ENCODE results near the gene GSS. TPM values are rescaled to one million over a fixed set of nuclear protein-coding genes. Genes with fewer than 3 reads are reported as not detected.

GSS gene
- total and polyA plus RNA-seq, 2 experiments from 2014 or later: 68.3 to 80.7 TPM

- no peaks in the 10 kb centered on the region for H3K79me2 ChIP-seq (ENCODE audit: insufficient read depth)
- DNase-seq: peak; percentile 89
- no peaks in the 10 kb centered on the region for H3K27me3 ChIP-seq (replicated peaks; ENCODE audit: insufficient read depth)
- 45% methylated on average over 2 of the region's 2 CpGs for WGBS, 2 experiments (ENCODE audit: low coverage in 1 of 2, low lambda C conversion rate in 2 of 2, missing lambda C conversion rate in 2 of 2)
- in situ Hi-C loops (cut with MboI): no loop called here
- H3K27ac ChIP-seq: peak overlapping the region; percentile 32
- peaks cover 18% of the 10 kb centered on the region for H3K4me1 ChIP-seq (ENCODE audit: insufficient read depth)
- H3K36me3 ChIP-seq (ENCODE audit: low read depth): no peaks in the 10 kb centered on the region
- H3F3A ChIP-seq (ENCODE audit: insufficient read depth): peaks cover 23% of the 10 kb centered on the region
- H3K9me3 ChIP-seq (ENCODE audit: low read depth): no peaks in the 10 kb centered on the region
- no peaks in the 10 kb centered on the region for H4K20me1 ChIP-seq (ENCODE audit: insufficient read depth)
- no peak overlapping the region for H3K4me3 ChIP-seq
- H2AFZ ChIP-seq: no peak overlapping the region
- no peak overlapping the region for H3K9ac ChIP-seq
- H3K9me2 ChIP-seq (ENCODE audit: insufficient read depth): no peaks in the 10 kb centered on the region
- peak overlapping the region; percentile 34 for H3K4me2 ChIP-seq (ENCODE audit: unreplicated experiment)
- TF ChIP-seq EZH2 (IDR thresholded peaks at IDR 0.05; ENCODE audit: insufficient read depth, poor library complexity, severe bottlenecking) (no peak), EZH2phosphoT487 (IDR thresholded peaks at IDR 0.05; ENCODE audit: insufficient read depth, low read depth) (no peak)
Observed at GRCh38 chr20:34891166-34892062, 64.2 kb downstream of the GSS start.

- Histone ChIP-seq H3K27ac (no peak overlapping the region), H3K4me2 (ENCODE audit: unreplicated experiment) (no peak overlapping the region), H3K79me2 (ENCODE audit: insufficient read depth) (no peaks in the 10 kb centered on the region), H3K9ac (no peak overlapping the region), H3F3A (ENCODE audit: insufficient read depth) (peaks cover 23% of the 10 kb centered on the region), H3K27me3 (replicated peaks; ENCODE audit: insufficient read depth) (no peaks in the 10 kb centered on the region), H3K36me3 (ENCODE audit: low read depth) (0 out of 2 replicates have a peak, but pooled peaks cover 10% of the 10 kb centered on the region), H3K4me1 (ENCODE audit: insufficient read depth) (peaks cover 16% of the 10 kb centered on the region), H3K9me3 (ENCODE audit: low read depth) (no peaks in the 10 kb centered on the region), H3K4me3 (no peak overlapping the region), H3K9me2 (ENCODE audit: insufficient read depth) (no peaks in the 10 kb centered on the region), H4K20me1 (ENCODE audit: insufficient read depth) (no peaks in the 10 kb centered on the region), H2AFZ (no peak overlapping the region)
- in situ Hi-C loops (cut with MboI): no loop called here
- TF ChIP-seq EZH2phosphoT487 (IDR thresholded peaks at IDR 0.05; ENCODE audit: insufficient read depth, low read depth): no peak
- no peak for TF ChIP-seq EZH2 (IDR thresholded peaks at IDR 0.05; ENCODE audit: insufficient read depth, poor library complexity, severe bottlenecking)
- 97 to 100% methylated on average over 1 of the region's 1 CpG for WGBS, 2 experiments (ENCODE audit: low coverage in 1 of 2, low lambda C conversion rate in 2 of 2, missing lambda C conversion rate in 2 of 2)
- no peak for DNase-seq
Observed at GRCh38 chr20:34888468-34888867, 67.1 kb downstream of the GSS start.

DNA sequence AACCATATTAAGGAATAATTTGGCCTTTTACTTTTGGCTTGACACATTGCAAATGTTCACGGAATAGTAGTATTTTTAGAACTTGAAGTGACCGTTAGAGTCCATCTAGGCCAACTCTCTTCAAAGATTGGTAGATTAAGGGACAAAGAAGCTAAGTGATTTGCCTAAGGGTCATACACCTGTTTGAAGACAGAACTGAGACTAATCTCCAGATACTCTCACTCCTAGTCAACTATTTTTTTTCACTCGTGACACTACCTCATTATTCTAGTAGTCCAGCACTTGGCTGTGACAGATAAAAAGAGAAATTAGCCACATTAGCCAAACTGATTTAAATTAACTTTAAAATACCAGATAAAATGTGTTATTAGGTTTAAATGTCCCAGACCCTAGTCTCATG lies 68.6 kb downstream of the GSS start:
- no peak overlapping the region for H3K4me2 ChIP-seq (ENCODE audit: unreplicated experiment)
- in situ Hi-C loops (cut with MboI): no loop called here
- H3K79me2 ChIP-seq (ENCODE audit: insufficient read depth): no peaks in the 10 kb centered on the region
- peaks cover 18% of the 10 kb centered on the region; the same call in 1 of the 2 replicates for H3K36me3 ChIP-seq (ENCODE audit: low read depth)
- no peak overlapping the region for H3K9ac ChIP-seq
- H2AFZ ChIP-seq: no peak overlapping the region
- no peaks in the 10 kb centered on the region for H4K20me1 ChIP-seq (ENCODE audit: insufficient read depth)
- H3F3A ChIP-seq (ENCODE audit: insufficient read depth): peaks cover 23% of the 10 kb centered on the region
- no peak overlapping the region for H3K27ac ChIP-seq
- 76% methylated on average over 3 of the region's 3 CpGs for WGBS, 2 experiments (ENCODE audit: low coverage in 1 of 2, low lambda C conversion rate in 2 of 2, missing lambda C conversion rate in 2 of 2)
- no peaks in the 10 kb centered on the region for H3K9me3 ChIP-seq (ENCODE audit: low read depth)
- TF ChIP-seq EZH2phosphoT487 (IDR thresholded peaks at IDR 0.05; ENCODE audit: insufficient read depth, low read depth) (no peak), EZH2 (IDR thresholded peaks at IDR 0.05; ENCODE audit: insufficient read depth, poor library complexity, severe bottlenecking) (no peak)
- H3K9me2 ChIP-seq (ENCODE audit: insufficient read depth): no peaks in the 10 kb centered on the region
- DNase-seq: no peak
- H3K27me3 ChIP-seq (replicated peaks; ENCODE audit: insufficient read depth): no peaks in the 10 kb centered on the region
- no peak overlapping the region for H3K4me3 ChIP-seq
- peaks cover 15% of the 10 kb centered on the region for H3K4me1 ChIP-seq (ENCODE audit: insufficient read depth)

GRCh38 chr20:34886122-34886521 lies 69.5 kb downstream of the GSS start:
- TF ChIP-seq EZH2phosphoT487 (IDR thresholded peaks at IDR 0.05; ENCODE audit: insufficient read depth, low read depth): no peak
- no peak for TF ChIP-seq EZH2 (IDR thresholded peaks at IDR 0.05; ENCODE audit: insufficient read depth, poor library complexity, severe bottlenecking)
- no peak overlapping the region for H3K4me3 ChIP-seq
- no peak overlapping the region for H2AFZ ChIP-seq
- H3K27ac ChIP-seq: no peak overlapping the region
- no peaks in the 10 kb centered on the region for H3K9me2 ChIP-seq (ENCODE audit: insufficient read depth)
- H3K9me3 ChIP-seq (ENCODE audit: low read depth): no peaks in the 10 kb centered on the region
- no peaks in the 10 kb centered on the region for H4K20me1 ChIP-seq (ENCODE audit: insufficient read depth)
- peaks cover 7% of the 10 kb centered on the region for H3K4me1 ChIP-seq (ENCODE audit: insufficient read depth)
- 93 to 95% methylated on average over 3 of the region's 3 CpGs for WGBS, 2 experiments (ENCODE audit: low coverage in 1 of 2, low lambda C conversion rate in 2 of 2, missing lambda C conversion rate in 2 of 2)
- no peak for DNase-seq
- H3K27me3 ChIP-seq (replicated peaks; ENCODE audit: insufficient read depth): no peaks in the 10 kb centered on the region
- H3K4me2 ChIP-seq (ENCODE audit: unreplicated experiment): no peak overlapping the region
- H3K79me2 ChIP-seq (ENCODE audit: insufficient read depth): no peaks in the 10 kb centered on the region
- in situ Hi-C loops (cut with MboI): no loop called here
- peaks cover 17% of the 10 kb centered on the region for H3F3A ChIP-seq (ENCODE audit: insufficient read depth)
- peaks cover 18% of the 10 kb centered on the region; the same call in 1 of the 2 replicates for H3K36me3 ChIP-seq (ENCODE audit: low read depth)
- no peak overlapping the region for H3K9ac ChIP-seq
